ENCODE results near the gene PRPF6.

PRPF6 gene

GRCh38 chr20:64069614-64070243, 88.8 kb downstream of the PRPF6 start:
- no peak for DNase-seq (ENCODE audit: extremely low read depth, low read depth)
- TF ChIP-seq, protein P1, sequence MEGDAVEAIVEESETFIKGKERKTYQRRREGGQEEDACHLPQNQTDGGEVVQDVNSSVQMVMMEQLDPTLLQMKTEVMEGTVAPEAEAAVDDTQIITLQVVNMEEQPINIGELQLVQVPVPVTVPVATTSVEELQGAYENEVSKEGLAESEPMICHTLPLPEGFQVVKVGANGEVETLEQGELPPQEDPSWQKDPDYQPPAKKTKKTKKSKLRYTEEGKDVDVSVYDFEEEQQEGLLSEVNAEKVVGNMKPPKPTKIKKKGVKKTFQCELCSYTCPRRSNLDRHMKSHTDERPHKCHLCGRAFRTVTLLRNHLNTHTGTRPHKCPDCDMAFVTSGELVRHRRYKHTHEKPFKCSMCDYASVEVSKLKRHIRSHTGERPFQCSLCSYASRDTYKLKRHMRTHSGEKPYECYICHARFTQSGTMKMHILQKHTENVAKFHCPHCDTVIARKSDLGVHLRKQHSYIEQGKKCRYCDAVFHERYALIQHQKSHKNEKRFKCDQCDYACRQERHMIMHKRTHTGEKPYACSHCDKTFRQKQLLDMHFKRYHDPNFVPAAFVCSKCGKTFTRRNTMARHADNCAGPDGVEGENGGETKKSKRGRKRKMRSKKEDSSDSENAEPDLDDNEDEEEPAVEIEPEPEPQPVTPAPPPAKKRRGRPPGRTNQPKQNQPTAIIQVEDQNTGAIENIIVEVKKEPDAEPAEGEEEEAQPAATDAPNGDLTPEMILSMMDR (IDR thresholded peaks at IDR 0.05; ENCODE audit: low read depth, low read length), result peak; percentile 65

GRCh38 chr20:64070244-64070993, 89.5 kb downstream of the PRPF6 start:
- TF ChIP-seq, protein P1 (IDR thresholded peaks at IDR 0.05; ENCODE audit: low read depth, low read length), result no peak
- no peak for DNase-seq (ENCODE audit: extremely low read depth, low read depth)

GRCh38 chr20:64071341-64072332, 90.7 kb downstream of the PRPF6 start:
- TF ChIP-seq, protein P1 (IDR thresholded peaks at IDR 0.05; ENCODE audit: low read depth, low read length), result no peak
- no peak for DNase-seq (ENCODE audit: extremely low read depth, low read depth)

DNA sequence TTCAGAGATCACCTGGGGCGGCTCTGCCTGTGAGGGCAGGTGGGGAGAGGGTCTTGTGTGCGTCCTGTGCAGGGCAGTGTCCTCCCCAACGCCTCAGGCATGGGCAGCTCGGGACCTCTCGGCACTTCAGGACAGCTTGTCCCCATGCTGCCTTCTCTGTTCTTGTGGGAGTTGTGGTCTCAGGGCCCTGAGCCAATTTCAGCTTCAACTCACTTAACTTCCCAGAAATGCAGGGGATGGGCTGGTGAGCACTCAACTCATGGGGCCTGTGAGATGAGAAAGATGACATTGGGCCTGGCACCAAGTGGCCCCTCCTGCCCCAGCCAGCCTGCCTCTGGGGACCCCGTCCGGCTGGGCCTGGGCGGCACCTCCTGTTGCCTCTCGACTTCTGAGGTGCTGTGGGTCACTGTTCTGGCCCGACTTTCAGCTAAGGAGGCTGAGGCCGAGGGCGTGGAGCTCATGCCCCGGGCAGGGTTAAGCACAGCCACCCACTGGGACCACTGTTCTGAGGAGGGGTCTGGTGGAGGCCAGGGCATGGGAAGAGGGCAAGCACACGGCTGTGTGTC, 91.6 kb downstream of the PRPF6 start:
- DNase-seq (ENCODE audit: extremely low read depth, low read depth), result no peak
- TF ChIP-seq, protein P1 (IDR thresholded peaks at IDR 0.05; ENCODE audit: low read depth, low read length), result no peak

GRCh38 chr20:64073476-64074183, 92.7 kb downstream of the PRPF6 start:
- DNase-seq (ENCODE audit: extremely low read depth, low read depth), result no peak

DNA sequence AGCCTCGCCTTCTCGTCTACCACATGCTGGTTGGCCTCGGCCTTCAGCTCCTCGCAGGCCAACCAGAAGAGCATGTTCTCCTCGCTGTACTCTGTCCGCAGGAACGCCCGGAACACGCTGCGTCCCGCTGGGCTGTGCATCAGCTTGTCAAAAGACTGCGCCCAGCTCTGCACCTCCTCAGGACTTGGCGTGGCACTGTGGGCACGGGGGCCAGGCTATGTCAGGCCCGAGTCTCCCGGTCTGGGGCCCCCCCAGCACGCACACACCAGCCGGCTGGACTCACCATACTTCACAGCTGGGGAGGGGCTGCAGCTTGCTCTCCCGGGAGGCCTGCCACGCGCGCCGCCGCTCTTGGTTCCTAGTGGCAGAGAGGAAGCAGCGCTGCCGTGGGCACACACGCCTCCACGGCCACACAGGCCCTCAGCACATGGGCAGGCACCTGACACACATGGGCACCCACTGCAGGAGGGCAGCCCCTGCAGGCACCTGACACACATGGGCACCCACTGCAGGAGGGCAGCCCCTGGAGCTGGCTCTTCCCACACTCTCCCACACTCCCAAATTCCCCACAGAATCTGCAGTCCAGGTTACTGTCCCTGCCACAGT, 93.4 kb downstream of the PRPF6 start:
- TF ChIP-seq, protein P1 (IDR thresholded peaks at IDR 0.05; ENCODE audit: low read depth, low read length), result no peak
- DNase-seq (ENCODE audit: extremely low read depth, low read depth), result no peak

More at GRCh38 chr20:64073476-64074183, 92.7 kb downstream of the PRPF6 start:
- TF ChIP-seq, protein P1 (IDR thresholded peaks at IDR 0.05; ENCODE audit: low read depth, low read length), result no peak
